Measurements from ENCODE around the gene UCK2. TPM values are rescaled to one million over a fixed set of nuclear protein-coding genes. Genes with fewer than 3 reads are reported as not detected.

UCK2 gene
- total RNA-seq, 1 donor from 2014 or later = 40.9 TPM

DNA sequence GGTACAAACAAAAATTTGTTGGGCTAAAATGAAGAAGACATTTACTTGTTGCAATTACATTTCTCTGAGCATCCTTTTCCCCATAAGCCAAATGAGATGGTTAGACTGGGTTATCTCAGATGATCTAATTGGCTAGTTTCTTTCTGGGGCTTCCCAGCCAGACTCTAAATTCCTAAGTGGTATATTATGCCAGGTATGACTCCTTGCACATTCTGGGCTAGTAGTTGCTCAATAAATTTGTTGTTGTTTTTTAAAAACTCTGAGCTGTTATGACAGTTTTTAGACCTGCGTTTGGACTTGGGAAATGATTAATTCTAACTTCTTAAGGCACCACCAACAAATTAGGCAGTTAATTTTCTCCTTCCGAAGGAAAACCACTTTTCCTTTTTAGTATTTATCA, 66.1 kb downstream of the UCK2 start:
- TF ChIP-seq, protein P1, sequence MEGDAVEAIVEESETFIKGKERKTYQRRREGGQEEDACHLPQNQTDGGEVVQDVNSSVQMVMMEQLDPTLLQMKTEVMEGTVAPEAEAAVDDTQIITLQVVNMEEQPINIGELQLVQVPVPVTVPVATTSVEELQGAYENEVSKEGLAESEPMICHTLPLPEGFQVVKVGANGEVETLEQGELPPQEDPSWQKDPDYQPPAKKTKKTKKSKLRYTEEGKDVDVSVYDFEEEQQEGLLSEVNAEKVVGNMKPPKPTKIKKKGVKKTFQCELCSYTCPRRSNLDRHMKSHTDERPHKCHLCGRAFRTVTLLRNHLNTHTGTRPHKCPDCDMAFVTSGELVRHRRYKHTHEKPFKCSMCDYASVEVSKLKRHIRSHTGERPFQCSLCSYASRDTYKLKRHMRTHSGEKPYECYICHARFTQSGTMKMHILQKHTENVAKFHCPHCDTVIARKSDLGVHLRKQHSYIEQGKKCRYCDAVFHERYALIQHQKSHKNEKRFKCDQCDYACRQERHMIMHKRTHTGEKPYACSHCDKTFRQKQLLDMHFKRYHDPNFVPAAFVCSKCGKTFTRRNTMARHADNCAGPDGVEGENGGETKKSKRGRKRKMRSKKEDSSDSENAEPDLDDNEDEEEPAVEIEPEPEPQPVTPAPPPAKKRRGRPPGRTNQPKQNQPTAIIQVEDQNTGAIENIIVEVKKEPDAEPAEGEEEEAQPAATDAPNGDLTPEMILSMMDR (IDR thresholded peaks at IDR 0.05; ENCODE audit: unreplicated experiment) = no peak
- Mint-ChIP-seq H3K27me3 (ENCODE audit: low read depth) (no peaks in the 10 kb centered on the region), H3K27ac (no peak overlapping the region), H3K36me3 (peaks cover 20% of the 10 kb centered on the region), H3K4me1 (peaks cover 8% of the 10 kb centered on the region), H3K4me3 (no peak overlapping the region), H3K9me3 (no peaks in the 10 kb centered on the region)
- no peak for DNase-seq (ENCODE audit: low spot score in 2 of 2, unreplicated experiment in 2 of 2)

DNA sequence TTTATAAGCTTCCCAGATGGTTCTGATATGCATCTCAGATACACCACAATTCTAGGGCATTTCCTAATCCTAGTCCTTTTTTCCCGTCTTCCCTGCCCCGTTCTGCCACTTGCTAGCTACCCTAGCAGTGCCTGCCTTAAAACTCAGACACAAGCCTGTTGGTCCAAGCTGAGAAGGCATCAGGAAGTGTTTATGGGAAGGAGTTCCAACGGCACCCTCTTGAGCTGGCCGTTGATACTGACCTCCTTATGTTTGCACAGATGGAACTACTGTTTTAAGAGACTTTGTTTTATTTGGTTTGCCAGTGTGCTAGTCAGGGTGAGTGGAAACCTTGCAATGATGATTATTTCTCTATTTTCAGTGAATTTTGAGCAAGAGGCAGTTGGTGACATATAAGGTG, 67.2 kb downstream of the UCK2 start:
- TF ChIP-seq, protein P1 (IDR thresholded peaks at IDR 0.05; ENCODE audit: unreplicated experiment) = no peak
- Mint-ChIP-seq H3K4me1 (peaks cover 15% of the 10 kb centered on the region), H3K27ac (no peak overlapping the region), H3K9me3 (no peaks in the 10 kb centered on the region), H3K4me3 (no peak overlapping the region), H3K36me3 (peaks cover 20% of the 10 kb centered on the region), H3K27me3 (ENCODE audit: low read depth) (no peaks in the 10 kb centered on the region)
- no peak for DNase-seq (ENCODE audit: low spot score in 2 of 2, unreplicated experiment in 2 of 2)

DNA sequence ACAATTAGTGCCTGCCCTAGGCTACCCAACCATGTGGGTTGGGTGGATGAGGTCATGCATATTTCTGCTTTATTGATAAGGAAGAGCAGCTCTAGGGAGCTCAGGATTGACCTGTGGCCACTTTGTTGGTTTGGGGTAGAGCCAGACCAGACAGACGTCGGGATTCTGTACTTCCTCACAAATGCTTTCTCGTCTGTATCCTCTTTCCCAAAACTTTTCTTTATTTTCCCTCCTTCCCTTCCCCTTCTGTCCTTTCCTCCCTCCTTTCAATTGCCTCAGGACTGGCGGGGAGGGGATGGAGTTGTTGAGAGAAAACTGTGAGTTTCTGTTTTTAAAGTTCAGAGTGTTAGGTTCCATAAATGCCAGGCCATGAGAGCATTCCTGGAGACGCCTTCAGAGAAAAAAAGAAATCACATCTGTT, 68.0 kb downstream of the UCK2 start:
- H3K27me3 Mint-ChIP-seq (ENCODE audit: low read depth) = no peaks in the 10 kb centered on the region
- DNase-seq (ENCODE audit: low spot score in 2 of 2, unreplicated experiment in 2 of 2) = no peak
- no peak overlapping the region for H3K4me3 Mint-ChIP-seq
- TF ChIP-seq, protein P1 (IDR thresholded peaks at IDR 0.05; ENCODE audit: unreplicated experiment) = no peak
- H3K9me3 Mint-ChIP-seq = no peaks in the 10 kb centered on the region
- H3K36me3 Mint-ChIP-seq = peaks cover 20% of the 10 kb centered on the region
- peak overlapping the region; percentile 68 for H3K27ac Mint-ChIP-seq
- peaks cover 21% of the 10 kb centered on the region for H3K4me1 Mint-ChIP-seq

DNA sequence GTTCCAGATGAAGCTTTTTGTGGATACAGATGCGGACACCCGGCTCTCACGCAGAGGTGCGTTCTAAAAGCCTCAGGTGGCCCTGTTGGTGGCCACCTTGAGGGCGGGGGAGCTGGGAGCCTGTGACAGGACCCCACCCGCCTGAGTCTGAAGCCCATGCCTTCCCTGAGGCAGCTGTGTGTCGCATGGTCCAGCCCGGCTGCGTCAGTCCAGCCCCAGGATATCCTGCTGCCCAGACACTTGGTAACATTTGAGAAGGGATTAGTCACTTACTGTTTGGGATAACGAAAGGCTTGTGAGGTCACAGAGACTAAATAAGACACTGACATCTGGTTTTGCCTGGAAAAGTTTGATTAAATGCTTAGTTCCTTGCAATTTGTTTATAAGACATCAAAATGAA, 68.9 kb downstream of the UCK2 start:
- TF ChIP-seq, protein P1 (IDR thresholded peaks at IDR 0.05; ENCODE audit: unreplicated experiment) = no peak
- H3K4me1 Mint-ChIP-seq = peaks cover 25% of the 10 kb centered on the region

DNA sequence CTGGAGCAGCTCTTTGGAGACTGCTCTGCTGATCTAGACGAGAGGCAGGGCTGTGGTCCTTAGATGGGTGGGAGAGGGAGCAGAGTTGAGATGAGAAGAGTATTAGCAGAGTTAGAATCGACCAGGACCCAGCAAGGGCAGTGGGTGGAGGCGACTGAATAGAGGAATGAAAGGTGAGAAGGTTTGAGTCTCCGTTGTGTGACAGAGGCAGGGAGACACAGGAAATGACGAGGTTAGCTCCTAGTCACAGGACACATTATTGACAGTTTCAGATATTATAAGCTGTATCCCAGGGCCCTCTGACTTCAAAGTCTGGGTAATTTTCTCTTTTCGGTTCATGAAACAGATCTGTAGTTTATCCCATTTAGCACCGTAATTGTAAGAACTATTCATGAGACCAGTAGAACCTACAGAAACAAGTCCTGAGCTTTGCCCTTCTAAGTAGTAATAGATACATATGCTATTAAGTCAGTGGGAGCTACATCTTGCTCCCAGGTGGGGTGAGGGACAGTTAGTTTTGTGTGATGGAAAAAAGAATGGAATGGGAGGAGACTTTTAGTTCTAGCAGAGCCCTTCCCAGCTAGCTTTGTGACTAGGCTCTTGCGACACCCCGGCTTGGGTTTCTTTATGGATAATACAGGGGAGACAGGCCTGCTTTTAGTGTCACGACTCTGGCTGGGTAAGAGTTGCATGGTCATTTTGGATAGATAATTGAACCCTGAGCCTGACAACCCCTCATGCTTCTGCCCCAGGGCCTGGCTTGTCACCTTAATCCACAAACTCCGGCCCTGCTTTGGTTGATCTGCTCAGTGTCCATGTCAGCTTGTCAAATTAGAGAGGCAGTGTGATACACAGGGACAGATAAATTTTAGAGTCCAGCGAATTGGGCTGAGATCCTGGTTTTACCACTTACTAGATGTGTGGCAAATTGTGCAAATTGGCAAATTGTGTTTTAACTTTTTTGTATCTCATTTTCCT, 70.2 kb downstream of the UCK2 start:
- no peaks in the 10 kb centered on the region for H3K9me3 Mint-ChIP-seq
- no peaks in the 10 kb centered on the region for H3K27me3 Mint-ChIP-seq (ENCODE audit: low read depth)
- peaks cover 25% of the 10 kb centered on the region for H3K4me1 Mint-ChIP-seq
- H3K4me3 Mint-ChIP-seq = no peak overlapping the region
- DNase-seq (ENCODE audit: low spot score in 2 of 2, unreplicated experiment in 2 of 2) = no peak
- TF ChIP-seq, protein P1 (IDR thresholded peaks at IDR 0.05; ENCODE audit: unreplicated experiment) = no peak
- H3K36me3 Mint-ChIP-seq = peaks cover 8% of the 10 kb centered on the region
- peak overlapping the region; percentile 81 for H3K27ac Mint-ChIP-seq

More for the DNA sequence above, 68.9 kb downstream of the UCK2 start:
- Mint-ChIP-seq H3K9me3 (no peaks in the 10 kb centered on the region), H3K27me3 (ENCODE audit: low read depth) (no peaks in the 10 kb centered on the region), H3K36me3 (peaks cover 20% of the 10 kb centered on the region), H3K27ac (no peak overlapping the region), H3K4me3 (no peak overlapping the region)
- no peak for DNase-seq (ENCODE audit: low spot score in 2 of 2, unreplicated experiment in 2 of 2)
